ENCODE data around the gene RNF34.

Gene RNF34

GRCh38 chr12:121388421-121388981, 11.4 kb upstream of the RNF34 start:
- Histone ChIP-seq H3K27ac (no peak overlapping the region), H3K4me3 (ENCODE audit: low read depth, low read length) (no peak overlapping the region), H3K79me2 (no peaks in the 10 kb centered on the region), H3K9me3 (ENCODE audit: control insufficient read depth, low read length) (no peaks in the 10 kb centered on the region), H3K9ac (no peak overlapping the region), H2AFZ (no peak overlapping the region), H3K4me1 (no peaks in the 10 kb centered on the region), H3K4me2 (ENCODE audit: low read length) (no peak overlapping the region), H3K36me3 (ENCODE audit: control insufficient read depth, insufficient read depth, low read length) (no peaks in the 10 kb centered on the region), H3K27me3 (ENCODE audit: control insufficient read depth, insufficient read depth, low read length) (no peaks in the 10 kb centered on the region)
- TF ChIP-seq CTCF (IDR thresholded peaks at IDR 0.05), result no peak

DNA sequence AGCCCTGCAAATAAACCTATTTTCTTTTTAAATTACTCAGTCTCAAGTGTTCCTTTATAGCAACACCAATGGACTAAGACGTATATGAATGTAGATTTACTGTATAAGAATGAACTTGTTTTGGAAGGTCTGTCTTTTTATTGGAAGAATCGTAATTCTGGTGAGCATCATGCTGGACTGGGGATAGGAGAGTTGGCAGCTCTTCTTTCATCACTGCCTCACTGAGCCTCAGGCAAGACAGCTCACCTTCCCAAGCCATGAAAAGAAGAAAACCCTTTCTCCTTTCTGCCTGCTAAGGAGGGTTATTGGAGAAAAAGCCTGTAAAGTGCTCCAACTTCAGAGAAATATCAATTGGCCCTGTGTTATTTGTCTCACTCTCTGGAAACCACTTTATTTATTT, 9.1 kb upstream of the RNF34 start:
- Histone ChIP-seq H3K27ac (no peak overlapping the region), H3K4me2 (ENCODE audit: low read length) (no peak overlapping the region), H3K9ac (no peak overlapping the region), H3K9me3 (ENCODE audit: control insufficient read depth, low read length) (no peaks in the 10 kb centered on the region), H3K4me1 (no peaks in the 10 kb centered on the region), H2AFZ (no peak overlapping the region), H3K36me3 (ENCODE audit: control insufficient read depth, insufficient read depth, low read length) (no peaks in the 10 kb centered on the region), H3K27me3 (ENCODE audit: control insufficient read depth, insufficient read depth, low read length) (no peaks in the 10 kb centered on the region), H3K4me3 (ENCODE audit: low read depth, low read length) (no peak overlapping the region), H3K79me2 (no peaks in the 10 kb centered on the region)
- no peak for TF ChIP-seq CTCF (IDR thresholded peaks at IDR 0.05)

DNA sequence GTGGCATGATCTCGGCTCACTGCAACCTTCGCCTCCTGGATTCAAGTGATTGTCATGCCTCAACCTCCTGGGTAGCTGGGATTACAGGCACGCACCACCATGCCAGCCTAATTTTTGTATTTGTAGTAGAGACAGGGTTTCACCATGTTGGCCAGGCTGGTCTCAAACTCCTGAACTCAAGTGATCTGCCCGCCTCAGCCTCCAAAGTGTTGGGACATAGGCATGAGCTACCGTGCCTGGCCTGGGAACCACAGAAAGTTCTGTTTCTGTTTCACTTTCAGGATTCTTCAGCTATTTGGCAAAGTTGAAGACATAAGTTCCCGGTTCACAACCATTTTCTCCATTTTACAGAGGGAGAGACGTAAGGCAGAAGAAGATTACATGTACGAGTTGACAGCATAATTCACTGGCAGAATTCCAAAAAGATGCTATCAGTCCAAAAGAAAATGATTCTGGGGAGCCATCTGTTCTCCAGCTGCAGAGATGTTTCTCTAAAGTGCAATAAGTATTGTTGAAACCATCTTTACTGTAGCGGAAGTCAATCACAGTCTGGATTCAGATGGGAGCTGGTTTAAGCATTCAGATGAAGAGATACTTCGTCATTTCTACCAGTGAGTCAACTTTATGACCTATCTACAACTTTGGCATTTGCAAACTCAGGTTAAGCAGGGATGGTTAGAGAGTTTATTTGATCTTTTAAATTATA, 8.1 kb upstream of the RNF34 start:
- TF ChIP-seq CTCF (IDR thresholded peaks at IDR 0.05), result no peak
- no peak overlapping the region for H3K4me3 ChIP-seq (ENCODE audit: low read depth, low read length)
- H3K4me1 ChIP-seq, result no peaks in the 10 kb centered on the region
- no peak overlapping the region for H3K9ac ChIP-seq
- H3K36me3 ChIP-seq (ENCODE audit: control insufficient read depth, insufficient read depth, low read length), result no peaks in the 10 kb centered on the region
- no peak overlapping the region for H2AFZ ChIP-seq
- H3K4me2 ChIP-seq (ENCODE audit: low read length), result no peak overlapping the region
- no peaks in the 10 kb centered on the region for H3K79me2 ChIP-seq
- no peaks in the 10 kb centered on the region for H3K27me3 ChIP-seq (ENCODE audit: control insufficient read depth, insufficient read depth, low read length)
- H3K27ac ChIP-seq, result no peak overlapping the region
- no peaks in the 10 kb centered on the region for H3K9me3 ChIP-seq (ENCODE audit: control insufficient read depth, low read length)

DNA sequence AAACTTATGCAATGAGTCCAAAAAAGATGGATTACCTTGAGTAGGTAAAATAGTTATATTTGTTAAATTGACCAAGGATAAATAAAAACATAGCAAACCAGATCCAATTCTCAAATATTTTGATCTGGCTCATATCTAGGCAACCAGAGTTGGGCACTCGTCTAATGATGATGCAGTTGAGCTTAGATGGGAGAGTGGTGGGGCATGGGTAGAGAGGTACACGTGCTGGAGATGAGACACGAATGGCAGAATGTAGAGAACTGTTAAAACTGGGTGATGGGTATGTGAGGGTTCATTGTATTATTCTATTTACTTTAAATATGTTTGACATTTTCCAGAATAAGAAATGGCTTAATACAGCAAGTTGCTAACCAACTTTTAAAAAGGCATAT, 7.6 kb upstream of the RNF34 start:
- H3K36me3 ChIP-seq (ENCODE audit: control insufficient read depth, insufficient read depth, low read length), result no peaks in the 10 kb centered on the region
- H3K4me2 ChIP-seq (ENCODE audit: low read length), result no peak overlapping the region
- no peak overlapping the region for H3K9ac ChIP-seq
- H3K27me3 ChIP-seq (ENCODE audit: control insufficient read depth, insufficient read depth, low read length), result no peaks in the 10 kb centered on the region
- no peak overlapping the region for H2AFZ ChIP-seq
- no peak overlapping the region for H3K4me3 ChIP-seq (ENCODE audit: low read depth, low read length)
- no peak for TF ChIP-seq CTCF (IDR thresholded peaks at IDR 0.05)
- H3K27ac ChIP-seq, result no peak overlapping the region
- no peaks in the 10 kb centered on the region for H3K79me2 ChIP-seq
- no peaks in the 10 kb centered on the region for H3K9me3 ChIP-seq (ENCODE audit: control insufficient read depth, low read length)
- H3K4me1 ChIP-seq, result no peaks in the 10 kb centered on the region

DNA sequence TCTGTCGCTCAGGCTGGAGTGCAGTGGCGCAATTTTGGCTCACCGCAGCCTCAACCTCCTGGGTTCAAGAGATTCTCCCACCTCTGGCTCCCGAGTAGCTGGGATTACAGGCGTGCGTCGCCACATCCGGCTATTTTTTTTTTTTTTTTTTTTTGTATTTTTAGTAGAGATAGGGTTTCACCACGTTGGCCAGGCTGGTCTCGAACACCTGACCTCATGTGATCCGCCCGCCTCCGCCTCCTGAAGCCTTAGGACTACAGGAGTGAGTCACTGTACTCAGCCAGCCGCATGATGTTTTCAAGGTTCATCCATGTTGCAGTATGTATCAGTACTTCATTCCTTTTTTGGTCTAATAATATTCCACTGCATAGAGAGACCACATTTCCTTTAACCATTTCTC, 2.4 kb upstream of the RNF34 start:
- Histone ChIP-seq H3K27me3 (ENCODE audit: control insufficient read depth, insufficient read depth, low read length) (no peaks in the 10 kb centered on the region), H3K79me2 (peaks cover 8% of the 10 kb centered on the region), H3K27ac (no peak overlapping the region), H3K9me3 (ENCODE audit: control insufficient read depth, low read length) (no peaks in the 10 kb centered on the region), H3K9ac (no peak overlapping the region), H3K36me3 (ENCODE audit: control insufficient read depth, insufficient read depth, low read length) (no peaks in the 10 kb centered on the region), H2AFZ (no peak overlapping the region), H3K4me2 (ENCODE audit: low read length) (no peak overlapping the region), H3K4me3 (ENCODE audit: low read depth, low read length) (no peak overlapping the region), H3K4me1 (no peaks in the 10 kb centered on the region)
- TF ChIP-seq CTCF (IDR thresholded peaks at IDR 0.05), result no peak

All from parathyroid adenoma (tissue), 2 donors.